AG10803 (cell line): ENCODE results near the gene NXN.
A peak's percentile ranks its signal among the peaks of the same experiment; 100 is the strongest.

Experiments
- DNase-seq: peaks from one replicate; pipeline ENCODE4 v3.0.0; 2010; ENCODE audit warnings: low read depth
- H3K4me3 ChIP-seq: 2 replicates; pipeline ENCODE4 v1.5.1; 2011; ENCODE audit warnings: mild to moderate bottlenecking, low read length, control low read depth
- CTCF ChIP-seq: conservative IDR thresholded peaks from 2 replicates; pipeline ENCODE4 v1.5.1; 2011; ENCODE audit warnings: mild to moderate bottlenecking, low read length, control low read depth, inconsistent platforms

The NXN gene

GRCh38 chr17:800446-801242, 178.9 kb downstream of the NXN start:
- DNase-seq: no peak
- no peak for TF ChIP-seq CTCF
- H3K4me3 ChIP-seq: no peak overlapping the region

GRCh38 chr17:799261-799660, 180.3 kb downstream of the NXN start:
- no peak for DNase-seq
- no peak for TF ChIP-seq CTCF

GRCh38 chr17:798246-798645, 181.3 kb downstream of the NXN start:
- no peak for TF ChIP-seq CTCF
- no peak overlapping the region for H3K4me3 ChIP-seq
- no peak for DNase-seq

More at GRCh38 chr17:799261-799660, 180.3 kb downstream of the NXN start:
- H3K4me3 ChIP-seq: no peak overlapping the region

DNA sequence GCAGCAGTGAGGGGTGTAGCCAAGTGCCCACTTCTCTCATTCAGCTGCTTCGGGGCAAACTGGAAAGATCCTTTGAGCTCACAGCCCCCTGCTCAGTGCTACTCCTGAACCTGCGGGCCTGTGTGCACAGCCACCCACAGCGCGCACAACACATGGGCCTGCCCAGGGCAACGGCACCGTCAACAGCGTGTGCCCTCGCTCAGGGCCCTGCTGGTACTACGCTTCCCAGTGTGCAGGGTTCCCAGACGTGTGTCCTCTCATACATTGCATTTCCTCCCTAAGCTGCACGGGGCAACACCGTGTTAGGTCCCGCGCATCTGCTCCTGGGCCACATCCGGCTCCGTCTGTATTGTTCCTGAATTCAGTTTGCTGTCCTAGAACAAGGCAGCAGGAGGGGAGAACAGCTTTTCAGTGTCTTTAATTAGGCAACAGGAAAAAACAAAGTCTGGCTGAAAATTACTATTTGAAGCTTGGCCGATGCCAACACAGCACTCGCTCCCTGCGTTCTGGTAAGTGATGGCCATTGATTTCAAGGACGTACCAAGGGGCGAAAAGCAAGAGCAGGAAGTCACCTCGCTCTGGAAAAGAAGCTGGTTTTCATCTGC, 182.2 kb downstream of the NXN start:
- no peak for TF ChIP-seq CTCF
- H3K4me3 ChIP-seq: no peak overlapping the region
- DNase-seq: no peak

DNA sequence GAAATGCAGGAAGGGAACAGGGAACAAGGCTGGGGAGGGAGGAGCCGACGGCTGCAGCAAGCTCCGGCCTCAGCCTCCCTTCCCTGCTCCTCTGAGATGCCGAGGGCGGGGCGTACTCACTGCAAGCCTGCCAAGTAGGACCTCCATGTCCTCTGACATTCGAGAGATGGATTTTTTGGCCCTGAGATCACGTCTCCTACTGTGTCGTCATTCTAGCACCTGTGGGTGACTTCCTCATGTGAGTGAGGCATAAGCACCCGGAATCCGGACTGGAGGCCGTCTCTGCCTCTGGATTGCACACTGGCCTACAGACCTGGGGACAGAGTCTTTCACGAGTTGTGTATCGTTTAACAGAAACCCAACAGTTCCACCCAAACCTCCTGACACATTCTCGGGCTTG, 183.0 kb downstream of the NXN start:
- no peak for DNase-seq
- no peak for TF ChIP-seq CTCF
- no peak overlapping the region for H3K4me3 ChIP-seq

GRCh38 chr17:795721-796120, 183.9 kb downstream of the NXN start:
- DNase-seq: no peak
- no peak overlapping the region for H3K4me3 ChIP-seq
- TF ChIP-seq CTCF: no peak

DNA sequence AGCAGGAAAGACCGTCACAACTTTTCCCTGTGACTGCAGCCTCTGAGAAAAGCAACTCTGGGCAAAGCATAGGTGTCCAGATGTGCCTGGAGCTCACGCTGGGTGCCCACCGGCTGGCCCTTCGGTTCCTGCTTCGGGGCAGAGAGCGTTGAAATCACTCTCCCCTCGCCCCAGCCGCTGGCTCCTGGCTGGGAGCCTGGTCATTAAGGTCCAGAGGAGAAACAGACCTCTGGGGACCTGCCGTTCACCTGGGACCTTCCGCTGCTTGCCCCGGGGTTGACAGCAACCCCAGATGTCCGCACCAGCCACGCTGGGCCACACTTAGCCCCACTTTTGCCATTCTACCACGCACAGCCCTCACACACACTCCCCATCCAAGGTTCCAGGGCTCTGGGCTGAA, 184.3 kb downstream of the NXN start:
- peak overlapping the region; percentile 25 for H3K4me3 ChIP-seq
- TF ChIP-seq CTCF: no peak
- DNase-seq: no peak
